Stimulated activated CD4-positive, alpha-beta T cell treated with anti-CD3 and anti-CD28 coated beads, Interleukin-4, amount 100 ng/mL, for 24 hours (primary cell): ENCODE measurements around the gene MAP3K20.
"Not testable (repeated sequence)": the region's sequence is repeated elsewhere in the genome, so short reads cannot be mapped to it uniquely, and the experiment has no call there.

Source experiments
- DNase-seq: peaks from one replicate; pipeline ENCODE4 v3.0.0-alpha.2; 2020

MAP3K20 gene

DNA sequence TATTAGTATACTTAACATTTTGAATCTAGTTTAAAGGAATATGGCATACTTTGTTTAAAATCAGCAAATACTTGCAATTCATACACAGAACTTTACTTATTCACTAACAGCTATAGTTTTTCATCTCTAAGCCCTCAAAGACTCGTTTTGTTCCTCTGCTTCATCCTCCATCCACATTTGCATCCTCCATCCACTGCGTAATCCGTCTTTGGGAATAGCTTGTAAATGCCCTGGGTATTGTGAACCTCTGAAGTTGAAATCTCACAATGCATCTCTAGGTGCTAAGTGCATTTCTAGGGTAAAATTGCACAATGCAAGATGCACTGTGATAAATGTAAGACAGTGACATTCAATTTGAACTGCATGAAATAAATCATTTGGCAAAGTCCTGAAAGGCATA, 163.2 kb downstream of the MAP3K20 start:
- DNase-seq: no peak

DNA sequence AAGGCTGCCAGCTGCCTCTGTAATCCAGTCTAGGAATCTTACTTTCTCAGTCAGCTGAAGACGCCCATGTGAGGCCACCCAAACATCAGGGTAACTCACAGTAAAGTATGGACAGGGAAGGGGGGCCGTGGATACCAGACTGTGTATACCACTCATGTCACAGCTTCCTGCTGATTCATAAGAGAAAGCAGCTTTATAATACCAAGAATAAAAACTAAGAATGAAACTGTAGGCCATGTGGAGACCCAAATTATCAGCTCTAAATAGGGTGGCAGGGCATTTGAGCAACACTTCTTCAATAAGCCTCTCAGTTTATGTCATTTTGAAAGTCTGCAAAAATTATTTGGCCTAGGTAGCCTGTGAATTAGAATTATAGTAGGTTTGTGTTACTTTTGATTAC, 164.0 kb downstream of the MAP3K20 start:
- peak; percentile 4 for DNase-seq

DNA sequence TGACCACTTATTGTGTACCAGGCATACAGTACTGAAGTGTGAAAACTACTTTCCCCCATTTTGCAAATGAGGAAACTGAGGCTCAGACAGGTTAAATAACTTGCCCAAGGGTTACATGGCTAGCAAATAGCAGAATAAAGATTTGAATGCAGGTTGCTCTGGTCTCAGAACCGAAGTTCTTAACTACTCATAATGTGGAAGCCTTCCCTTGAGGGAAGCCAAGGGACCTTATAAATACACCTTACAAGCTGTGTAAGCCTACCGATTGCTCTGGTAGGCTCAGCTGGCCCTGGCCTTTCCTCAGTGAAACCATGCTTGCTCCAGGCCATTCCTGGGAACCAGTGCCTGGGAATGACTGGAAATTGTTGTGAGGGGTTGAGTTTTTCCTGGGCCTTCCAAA, 164.4 kb downstream of the MAP3K20 start:
- no peak for DNase-seq

DNA sequence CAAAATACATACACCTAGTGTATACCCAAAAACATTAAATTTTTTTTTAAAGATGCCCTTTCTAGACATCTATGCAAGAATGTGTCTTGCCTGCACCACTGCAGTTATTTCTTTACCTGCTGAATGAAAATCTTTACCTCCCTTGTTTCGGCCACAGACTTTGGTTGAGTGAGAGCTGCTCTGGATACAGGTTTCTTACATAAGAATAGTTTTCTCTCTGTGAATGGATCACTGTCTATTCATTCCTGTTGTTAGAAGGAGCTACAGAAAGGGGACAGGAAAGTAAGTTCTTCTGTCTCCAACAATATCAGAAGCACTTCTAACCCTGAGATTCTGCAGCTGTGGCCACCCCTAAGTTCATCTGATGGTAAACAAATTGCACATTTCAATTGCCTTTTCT, 166.0 kb downstream of the MAP3K20 start:
- no peak for DNase-seq

DNA sequence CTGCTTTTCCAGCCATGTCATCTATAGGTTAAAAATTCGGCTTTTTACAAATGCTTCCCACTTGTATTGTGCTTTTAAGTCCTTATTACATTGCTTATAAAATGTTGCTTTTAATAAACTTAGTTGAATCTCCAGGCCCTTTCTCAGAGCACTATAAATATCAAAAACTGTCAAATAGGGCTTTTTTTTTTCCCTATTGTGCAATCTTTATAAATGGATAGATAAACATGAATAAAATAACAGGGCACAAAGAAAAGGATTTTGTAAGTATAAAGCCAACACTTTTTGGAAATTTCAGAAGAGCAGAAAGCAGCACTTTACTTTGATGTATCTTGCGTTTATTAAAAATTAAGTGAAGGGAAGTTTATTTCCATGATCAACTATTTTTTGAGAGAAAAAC, 171.5 kb downstream of the MAP3K20 start:
- DNase-seq: no peak

DNA sequence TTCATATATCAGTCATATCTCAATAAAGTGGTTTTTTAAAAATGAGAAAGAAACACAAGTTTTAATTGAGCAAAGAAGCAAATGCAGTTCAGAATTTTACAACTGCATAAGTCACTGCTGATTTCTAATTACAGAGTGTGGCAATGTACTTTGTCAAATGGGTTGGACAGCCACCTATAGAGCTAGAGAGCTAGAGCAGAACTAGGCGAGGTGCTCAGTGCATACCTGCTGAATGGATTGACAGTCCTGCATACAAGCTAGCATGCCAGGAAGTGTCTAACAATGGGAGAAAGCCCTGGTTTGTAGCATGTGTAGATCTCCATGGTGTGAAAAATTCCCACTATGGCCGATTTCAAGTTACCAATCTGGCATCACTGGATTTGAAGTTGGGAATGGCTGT, 172.7 kb downstream of the MAP3K20 start:
- DNase-seq: no peak

DNA sequence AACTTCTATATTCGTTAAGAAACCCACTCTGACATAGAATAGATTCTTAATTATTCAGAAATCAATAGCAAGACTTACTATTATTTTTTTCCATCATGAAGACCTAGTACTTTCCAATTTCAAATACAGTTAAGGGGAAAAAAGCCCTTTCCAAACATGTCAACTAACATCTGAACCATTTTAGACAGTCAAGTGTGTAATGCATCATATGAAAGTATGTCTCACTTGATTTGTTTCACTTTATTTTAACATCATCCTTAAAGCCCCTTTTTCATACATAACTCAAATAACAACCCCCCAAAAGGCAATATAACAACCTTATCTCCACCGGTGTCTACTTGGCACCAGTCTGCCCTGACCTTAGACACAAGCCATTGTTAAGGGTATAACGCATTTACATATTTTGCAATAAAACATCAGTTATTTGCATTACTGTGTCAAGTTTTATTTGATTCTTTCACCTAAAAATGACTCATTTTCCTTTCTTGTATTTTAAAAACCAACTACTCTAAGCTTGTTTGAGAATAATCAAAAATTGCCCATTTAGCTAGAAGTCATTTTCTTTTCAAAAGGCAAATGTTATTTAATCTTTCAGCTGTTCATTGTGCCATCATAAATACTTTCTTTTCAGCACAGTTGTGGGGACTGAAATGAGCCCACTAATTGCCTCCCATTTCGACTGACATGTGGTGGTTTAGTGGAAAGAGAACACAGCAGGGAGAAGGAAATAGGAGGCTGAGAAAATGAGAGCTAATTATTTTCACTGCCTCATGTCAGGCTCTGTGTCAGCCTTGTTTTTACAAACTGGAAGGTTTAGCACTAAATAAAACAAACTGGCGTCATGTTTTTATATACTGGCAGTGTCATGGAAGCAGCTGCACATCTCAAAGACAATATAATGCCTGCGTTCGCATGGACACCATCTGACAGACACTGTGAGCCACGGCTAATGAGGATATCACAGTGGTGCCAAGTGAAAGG, 174.3 kb downstream of the MAP3K20 start:
- no peak for DNase-seq

DNA sequence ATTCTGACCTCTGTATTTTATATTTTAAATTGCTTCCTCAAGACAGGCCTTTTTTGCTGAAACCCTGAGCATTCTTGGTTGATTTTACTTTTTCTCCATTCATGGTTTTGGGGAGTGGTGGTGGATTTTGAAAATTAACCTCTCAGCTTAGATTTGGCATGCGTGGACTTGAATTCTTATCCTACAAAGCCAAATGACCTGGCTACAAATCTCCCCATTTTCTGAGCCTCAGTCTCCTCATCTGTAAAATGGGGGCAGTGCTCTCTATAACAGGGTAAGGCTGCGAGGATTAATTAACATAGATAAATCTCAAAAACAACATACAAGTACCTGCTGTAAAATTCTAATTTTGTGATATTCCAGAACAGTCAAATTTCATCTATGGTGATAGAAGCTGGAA, 175.6 kb downstream of the MAP3K20 start:
- no peak for DNase-seq

DNA sequence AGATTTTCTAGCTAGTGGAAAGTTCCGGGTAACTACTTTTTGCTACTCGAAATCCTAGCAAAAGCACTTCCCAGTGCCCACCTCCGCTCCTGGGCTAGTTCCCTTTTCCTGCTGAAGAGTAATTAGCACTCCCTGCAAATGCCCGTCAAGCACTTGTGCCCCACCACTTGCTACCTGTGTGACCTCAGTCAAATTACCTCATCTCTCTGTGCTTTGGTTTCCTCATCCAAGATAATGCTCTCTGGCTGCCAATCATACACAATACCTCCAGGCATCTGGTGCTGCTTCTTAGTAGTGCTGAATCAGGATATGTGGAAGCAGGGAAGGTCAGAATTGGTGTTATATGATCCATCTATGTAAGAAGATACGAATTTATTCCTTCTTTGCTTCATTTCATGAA, 176.9 kb downstream of the MAP3K20 start:
- no peak for DNase-seq

DNA sequence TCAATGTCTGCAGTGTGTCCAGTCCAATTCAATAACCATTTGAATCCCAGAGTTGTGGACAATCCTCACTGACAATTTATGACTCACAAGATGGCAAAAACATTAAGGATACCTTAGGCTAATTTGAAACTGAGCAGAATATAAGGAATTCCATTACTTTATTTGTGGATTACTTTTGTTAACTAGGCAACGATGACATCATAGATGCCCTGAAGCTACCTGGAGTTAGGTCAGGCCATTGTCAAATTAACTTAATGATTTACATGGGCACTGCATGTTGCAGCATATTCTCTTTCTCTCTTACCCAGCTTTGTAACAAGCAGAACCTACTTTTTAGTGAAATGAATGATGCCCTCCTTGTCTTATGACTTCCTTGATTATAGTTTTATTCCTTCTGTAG, 179.0 kb downstream of the MAP3K20 start:
- no peak for DNase-seq

DNA sequence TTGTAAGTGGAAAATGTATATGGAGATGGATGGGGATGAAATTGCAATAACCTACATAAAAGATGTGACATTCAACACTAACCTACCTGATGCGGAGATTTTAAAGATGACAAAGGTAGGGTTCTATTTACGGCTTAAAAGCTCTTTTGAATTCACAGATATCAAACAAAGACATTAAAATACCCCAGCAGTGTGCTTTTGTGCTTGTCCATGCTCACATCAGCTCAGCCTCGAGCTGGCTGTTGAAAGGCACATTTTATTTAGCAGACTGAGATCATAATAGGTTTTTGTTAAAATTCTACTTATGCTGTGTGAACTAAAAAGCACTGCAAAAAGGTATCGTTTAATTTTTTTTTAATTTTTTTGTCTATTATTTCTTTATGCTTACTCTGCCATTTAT, 183.1 kb downstream of the MAP3K20 start:
- DNase-seq: no peak

DNA sequence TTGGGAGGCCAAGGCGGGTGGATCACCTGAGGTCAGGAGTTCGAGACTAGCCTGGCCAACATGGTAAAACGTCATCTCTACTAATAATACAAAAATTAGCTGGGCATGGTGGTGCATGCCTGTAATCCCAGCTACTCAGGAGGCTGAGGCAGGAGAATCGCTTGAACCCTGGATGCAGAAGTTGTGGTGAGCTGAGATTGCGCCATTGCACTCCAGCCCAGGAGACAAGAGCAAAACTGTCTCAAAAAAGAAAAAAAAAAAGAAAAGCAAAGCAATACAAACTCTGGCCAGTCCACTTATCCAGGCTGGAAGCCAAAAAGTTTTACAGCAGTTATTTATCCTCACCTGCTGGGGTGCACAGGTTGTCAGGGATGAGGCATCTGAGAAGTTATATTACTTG, 186.7 kb downstream of the MAP3K20 start:
- not testable (repeated sequence) for DNase-seq

DNA sequence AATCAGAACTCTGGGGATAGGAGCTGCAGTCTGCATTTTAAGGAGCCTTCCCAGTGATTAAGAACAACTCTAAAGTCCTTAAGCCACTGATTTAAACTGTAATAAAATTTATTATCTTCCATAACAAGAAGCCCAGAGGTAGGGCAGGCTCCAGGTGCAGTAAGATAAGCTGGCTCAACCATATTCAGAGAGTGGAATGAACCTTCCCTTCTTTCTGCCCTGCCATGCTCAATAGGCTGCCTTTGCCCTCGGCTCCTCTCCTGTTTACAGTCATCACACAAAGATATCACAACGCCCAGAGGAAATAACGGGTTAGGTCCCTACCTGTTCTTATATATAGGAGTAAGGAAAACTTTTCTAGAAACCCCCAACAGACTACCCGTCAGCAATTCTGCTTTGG, 188.5 kb downstream of the MAP3K20 start:
- DNase-seq: no peak

DNA sequence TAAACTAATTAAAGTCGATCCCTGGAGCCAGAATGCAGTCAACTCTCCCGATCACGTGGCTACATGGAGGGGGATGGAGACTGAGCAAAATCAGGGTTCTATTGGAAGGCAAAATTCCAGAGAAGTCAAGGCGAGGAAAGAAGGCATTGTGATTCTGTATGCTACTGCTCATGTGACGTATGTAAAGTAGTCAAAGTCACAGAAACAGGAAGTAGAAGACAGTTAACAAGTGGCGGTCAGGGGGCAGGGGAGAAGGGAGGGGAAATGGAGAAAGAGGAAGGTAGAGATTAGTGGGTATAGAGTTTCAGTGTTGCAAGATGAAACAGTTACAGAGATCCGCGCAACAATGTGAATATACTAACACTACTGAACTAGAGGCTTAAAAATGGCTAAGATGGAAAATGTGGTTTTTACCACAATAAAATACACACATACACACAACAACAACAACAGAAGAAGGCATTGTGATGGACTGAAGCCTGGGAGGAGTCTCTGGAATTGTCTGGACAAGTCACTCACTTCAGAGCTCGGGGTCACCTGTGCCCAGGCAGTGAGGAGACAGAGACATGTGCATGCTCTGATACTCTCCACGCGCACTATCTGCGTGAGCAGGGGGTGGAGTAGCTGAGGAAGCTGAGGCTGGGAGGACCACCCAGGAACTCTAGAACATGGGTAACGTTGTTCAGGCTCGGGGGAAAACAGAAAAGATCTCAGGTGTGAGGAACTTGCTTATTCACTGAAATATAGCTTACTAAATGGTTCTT, 189.1 kb downstream of the MAP3K20 start:
- DNase-seq: no peak

DNA sequence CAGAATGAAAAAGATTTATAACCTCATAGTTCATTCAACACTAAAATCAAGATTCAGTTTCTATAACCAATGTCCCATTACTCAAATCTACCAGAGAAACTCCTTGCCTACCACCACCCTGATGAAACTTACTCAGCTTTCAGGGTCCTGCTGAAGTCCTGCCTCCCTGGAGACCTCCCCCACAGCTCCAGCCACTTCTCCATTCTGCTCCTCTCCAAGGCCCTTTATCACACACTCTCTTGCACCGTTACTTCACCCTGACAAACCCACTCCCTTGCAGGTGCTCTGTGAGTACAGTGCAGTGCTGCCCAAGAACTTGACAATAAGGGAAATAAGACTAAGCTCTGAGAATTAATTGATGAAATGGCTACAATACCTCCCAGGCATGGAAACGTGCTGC, 195.5 kb downstream of the MAP3K20 start:
- DNase-seq: no peak

DNA sequence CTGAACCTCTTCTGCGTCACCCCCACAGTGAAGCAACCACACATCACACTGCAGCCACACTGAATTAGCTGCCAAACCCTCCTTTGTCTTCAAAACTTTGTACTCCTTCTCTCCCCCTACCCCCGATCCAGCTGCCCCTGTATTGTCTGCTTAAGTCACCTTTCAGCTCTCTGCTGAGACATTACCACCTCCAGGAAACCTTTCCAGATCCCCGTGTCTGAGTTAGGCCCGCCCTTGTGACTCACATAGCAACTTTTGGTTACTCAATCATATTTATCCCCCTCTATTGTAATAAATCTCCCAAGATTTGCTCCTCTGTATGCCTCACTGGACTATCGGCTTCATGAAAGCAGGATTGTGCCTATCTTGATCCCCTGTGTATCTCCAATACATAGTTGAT, 196.2 kb downstream of the MAP3K20 start:
- DNase-seq: no peak

DNA sequence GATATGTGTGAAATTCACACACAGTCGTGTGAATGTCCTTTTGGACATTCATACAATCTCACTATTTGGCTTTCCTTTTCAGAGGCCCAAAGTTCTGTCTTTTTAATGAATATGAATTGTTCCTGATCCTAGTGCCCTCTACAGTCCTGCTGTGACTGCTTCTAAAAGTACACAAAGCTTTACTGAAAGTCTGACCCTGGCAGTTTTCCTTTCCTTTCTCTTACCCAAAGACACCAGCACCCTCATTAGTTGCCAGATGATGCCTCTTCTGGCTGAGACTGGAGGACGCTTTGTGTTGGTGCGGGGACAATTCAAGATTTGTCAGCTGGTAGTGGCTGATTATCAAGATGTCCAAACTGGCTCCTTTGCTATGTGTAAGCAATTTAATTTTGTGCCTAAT, 197.2 kb downstream of the MAP3K20 start:
- no peak for DNase-seq

DNA sequence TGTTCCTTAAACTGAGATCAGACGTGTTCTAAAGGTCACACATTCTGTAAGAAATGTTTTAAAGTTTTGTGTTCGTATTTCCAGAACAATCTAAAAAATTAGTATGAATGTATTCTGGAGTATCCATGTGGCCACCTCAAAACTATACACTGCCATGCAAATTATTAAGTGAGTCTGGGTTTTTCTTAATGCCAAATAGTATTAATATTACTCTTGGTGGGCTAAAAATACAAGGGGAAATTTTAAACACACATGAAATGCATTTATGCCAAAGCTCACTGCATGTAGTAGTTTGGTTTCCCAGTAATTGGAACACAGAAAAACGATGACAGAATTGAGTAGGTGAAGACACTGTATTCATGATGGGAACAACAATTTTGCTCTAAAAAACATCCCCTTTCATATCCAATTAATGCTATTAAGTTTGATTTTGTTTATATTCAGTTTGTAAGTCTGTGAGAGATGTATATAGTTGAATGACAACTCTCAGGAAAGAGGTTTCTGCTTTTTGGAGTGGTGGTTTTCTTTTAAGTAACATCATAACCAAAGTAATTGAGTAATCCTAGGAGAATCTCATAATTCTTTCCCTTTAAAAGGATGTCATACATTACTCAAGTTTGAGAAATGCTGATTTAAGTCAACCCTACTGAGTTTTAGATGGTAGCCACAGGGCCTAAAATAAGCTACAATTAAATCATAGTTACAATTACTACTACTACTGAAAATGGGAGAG, 203.3 kb downstream of the MAP3K20 start:
- DNase-seq: no peak

DNA sequence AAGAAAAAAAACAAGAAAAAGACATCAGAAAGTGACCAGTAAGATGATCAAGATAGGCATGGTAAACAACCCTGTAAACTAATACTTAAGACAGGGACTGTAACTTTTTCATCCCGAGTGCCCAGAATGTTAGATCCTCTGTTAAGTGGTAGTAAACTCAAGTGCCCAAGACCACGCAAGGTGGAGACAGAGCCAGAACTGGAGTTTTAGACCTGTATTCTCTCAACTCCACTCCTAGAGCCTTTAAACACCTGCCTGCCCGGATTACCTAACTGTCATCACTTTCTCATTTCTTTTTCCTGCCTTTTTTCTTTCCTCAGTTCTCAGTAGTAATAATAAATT, 203.9 kb downstream of the MAP3K20 start:
- no peak for DNase-seq

DNA sequence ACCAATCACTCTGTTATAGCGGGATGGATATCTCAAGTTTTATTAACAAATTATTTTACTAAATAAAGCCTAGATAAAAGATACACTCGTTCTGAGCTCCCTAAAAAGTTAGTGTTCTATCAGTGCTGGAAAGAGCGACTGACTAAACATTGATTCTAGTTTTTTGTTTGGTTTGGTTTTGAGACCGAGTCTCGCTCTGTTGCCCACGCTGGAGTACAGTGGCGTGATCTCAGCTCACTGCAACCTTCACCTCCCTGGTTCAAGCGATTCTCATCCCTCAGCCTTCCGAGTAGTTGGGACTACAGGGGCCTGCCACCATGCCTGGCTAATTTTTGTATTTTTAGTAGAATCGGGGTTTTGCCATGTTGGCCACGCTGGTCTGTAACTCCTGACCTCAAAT, 205.2 kb downstream of the MAP3K20 start:
- no peak for DNase-seq

DNA sequence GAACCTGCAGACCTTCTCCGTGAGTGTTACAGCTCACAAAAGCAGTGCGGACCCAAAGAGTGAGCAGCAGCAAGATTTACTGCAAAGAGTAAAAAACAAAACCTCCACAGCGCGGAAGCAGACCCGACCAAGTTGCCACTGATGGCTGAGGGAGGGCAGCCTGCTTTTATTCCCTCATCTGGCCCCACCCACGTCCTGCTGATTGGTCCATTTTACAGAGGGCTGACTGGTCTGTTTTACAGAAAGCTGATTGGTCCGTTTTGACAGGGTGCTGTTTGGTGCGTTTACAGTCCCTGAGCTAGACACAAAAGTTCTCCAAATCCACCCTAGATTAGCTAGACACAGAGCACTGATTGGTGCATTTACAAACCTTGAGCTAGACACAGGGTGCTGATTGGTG, 206.3 kb downstream of the MAP3K20 start:
- not testable (repeated sequence) for DNase-seq

DNA sequence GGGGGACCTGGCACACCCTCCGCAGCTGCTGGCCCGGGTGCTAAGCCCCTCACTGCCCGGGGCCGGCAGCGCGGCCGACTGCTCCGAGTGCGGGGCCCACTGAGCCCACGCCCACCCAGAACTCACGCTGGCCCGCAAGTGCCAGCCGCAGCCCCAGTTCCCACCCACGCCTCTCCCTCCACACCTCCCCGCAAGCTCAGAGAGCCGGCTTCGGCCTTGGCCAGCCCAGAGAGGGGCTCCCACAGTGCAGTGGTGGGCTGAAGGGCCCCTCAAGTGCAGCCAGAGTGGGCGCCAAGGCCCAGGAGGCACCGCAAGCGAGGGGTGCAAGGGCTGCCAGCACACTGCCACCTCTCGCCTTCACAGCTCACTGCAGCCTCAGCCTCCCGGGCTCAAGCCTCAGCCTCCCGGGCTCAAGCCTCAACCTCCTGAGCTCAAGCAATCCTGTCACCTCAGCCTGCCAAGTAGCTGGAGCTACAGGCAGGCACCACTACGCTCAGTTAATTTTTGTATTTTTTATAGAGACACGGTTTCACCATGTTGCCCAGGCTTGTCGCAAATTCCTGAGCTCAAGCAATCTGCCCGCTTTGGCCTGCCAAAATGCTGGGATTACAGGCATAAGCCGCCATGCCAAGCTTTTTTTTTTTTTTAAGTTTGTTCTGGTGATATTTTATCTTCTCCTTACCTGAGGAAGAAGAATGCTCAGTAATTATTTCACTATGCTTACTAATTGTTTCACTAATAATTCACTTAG, 207.3 kb downstream of the MAP3K20 start:
- no peak for DNase-seq
